LNCaP clone FGC (cell line): ENCODE results near the gene RBM43.

Experiments
- DNase-seq: peaks from one replicate; pipeline ENCODE4 v3.0.0-alpha.2; 2011; ENCODE audit warnings: low read depth
- H3K4me3 ChIP-seq: 2 replicates; pipeline ENCODE4 v1.5.1; 2011; ENCODE audit warnings: mild to moderate bottlenecking, low read depth, low read length, control low read depth
- CTCF ChIP-seq: IDR thresholded peaks from 2 replicates; pipeline ENCODE4 v1.5.1; 2012; ENCODE audit warnings: mild to moderate bottlenecking; ENCODE audit not compliant: control insufficient read depth, insufficient read depth; ENCODE audit errors: extremely low read depth

RBM43 gene

GRCh38 chr2:151200277-151200676 is 61.4 kb downstream of the RBM43 start:
- no peak for TF ChIP-seq CTCF
- DNase-seq, result no peak
- no peak overlapping the region for H3K4me3 ChIP-seq

- no peak overlapping the region for H3K4me3 ChIP-seq
- no peak for DNase-seq
- TF ChIP-seq CTCF, result no peak
Observed at GRCh38 chr2:151198645-151199044, 63.0 kb downstream of the RBM43 start.
